ENCODE measurements around the gene DGCR8.

Gene DGCR8

GRCh38 chr22:20110359-20110985, 30.4 kb downstream of the DGCR8 start:
- DNase-seq (ENCODE audit: low spot score), result no peak

GRCh38 chr22:20111045-20111688, 31.1 kb downstream of the DGCR8 start:
- DNase-seq (ENCODE audit: low spot score), result peak; percentile 70

- no peak for DNase-seq (ENCODE audit: low spot score)
These were observed 31.9 kb downstream of the DGCR8 start for GRCh38 chr22:20111689-20112622.

GRCh38 chr22:20112623-20113511, 32.8 kb downstream of the DGCR8 start:
- DNase-seq (ENCODE audit: low spot score), result no peak

- no peak for DNase-seq (ENCODE audit: low spot score)
These were observed 33.7 kb downstream of the DGCR8 start for GRCh38 chr22:20113551-20114310.

- DNase-seq (ENCODE audit: low spot score), result no peak
These were observed 34.8 kb downstream of the DGCR8 start for GRCh38 chr22:20114506-20115475.

GRCh38 chr22:20115691-20116375, 35.8 kb downstream of the DGCR8 start, which contains the start of gene RANBP1:
Gene RANBP1, plus strand, starts transcription at chr22:20116104. Its CDS starts 81 bp downstream, at chr22:20116185.
- no peak for DNase-seq (ENCODE audit: low spot score)

GRCh38 chr22:20116376-20116950, 36.4 kb downstream of the DGCR8 start:
- no peak for DNase-seq (ENCODE audit: low spot score)

GRCh38 chr22:20116951-20117632, 37.1 kb downstream of the DGCR8 start, which contains the start of gene TRMT2A:
Gene TRMT2A, minus strand, starts transcription at chr22:20117226. Its CDS starts 320 bp downstream, at chr22:20116906.
- DNase-seq (ENCODE audit: low spot score), result peak; percentile 99

GRCh38 chr22:20117633-20118299, 37.7 kb downstream of the DGCR8 start:
- DNase-seq (ENCODE audit: low spot score), result peak; percentile 57

- no peak for DNase-seq (ENCODE audit: low spot score)
These were observed 38.4 kb downstream of the DGCR8 start for GRCh38 chr22:20118300-20119020.

- DNase-seq (ENCODE audit: low spot score), result no peak
These were observed 41.9 kb downstream of the DGCR8 start for GRCh38 chr22:20121856-20122415.

- DNase-seq (ENCODE audit: low spot score), result no peak
These were observed 43.5 kb downstream of the DGCR8 start for GRCh38 chr22:20123366-20124082.

- DNase-seq (ENCODE audit: low spot score), result no peak
These were observed 44.2 kb downstream of the DGCR8 start for GRCh38 chr22:20124083-20124787.

Measured in HuH-7.5 (cell line).